HG03342 (cell line): Measurements from ENCODE around the gene TRPV3.
"Not testable (repeated sequence)": the region's sequence is repeated elsewhere in the genome, so short reads cannot be mapped to it uniquely, and the experiment has no call there.

Experiments
- ATAC-seq: cut with Tn5 transposase; IDR thresholded peaks from one replicate; pipeline ENCODE4 v1.9.1; 2021; ENCODE audit warnings: mild to moderate bottlenecking, moderate library complexity; ENCODE audit not compliant: unreplicated experiment

The TRPV3 gene

GRCh38 chr17:3475812-3476610, 81.6 kb downstream of the TRPV3 start, which contains the start of gene ASPA:
Gene ASPA (plus strand): TSS chr17:3475997. CDS start chr17:3476160, 163 bp downstream.
- no peak for ATAC-seq

- no peak for ATAC-seq
Measured at GRCh38 chr17:3475251-3475685, 82.3 kb downstream of the TRPV3 start.

GRCh38 chr17:3474212-3474611, 83.4 kb downstream of the TRPV3 start:
- ATAC-seq = no peak

- ATAC-seq = no peak
Measured at GRCh38 chr17:3472137-3472536, 85.5 kb downstream of the TRPV3 start.

GRCh38 chr17:3471599-3471998, 86.0 kb downstream of the TRPV3 start, which contains the start of gene SPATA22:
Gene SPATA22 (minus strand): TSS chr17:3471819. CDS start chr17:3469325, 2,494 bp downstream.
- no peak for ATAC-seq

GRCh38 chr17:3469529-3469928, 88.1 kb downstream of the TRPV3 start:
- ATAC-seq = no peak

GRCh38 chr17:3466355-3466754, 91.3 kb downstream of the TRPV3 start:
- ATAC-seq = not testable (repeated sequence)
